Neural cell (in vitro differentiated cells): ENCODE results near the gene UPB1.

Source experiments
- CTCF ChIP-seq: fragments of 450-650 bp; IDR thresholded peaks from 2 replicates; pipeline ENCODE4 v1.5.1; 2014; ENCODE audit warnings: antibody characterized with exemption, mild to moderate bottlenecking, moderate library complexity; ENCODE audit not compliant: poor library complexity, severe bottlenecking
- EP300 ChIP-seq: fragments of 450-650 bp; conservative IDR thresholded peaks from 2 replicates; pipeline ENCODE4 v1.6.1; 2014; ENCODE audit warnings: antibody characterized with exemption, mild to moderate bottlenecking, moderate library complexity; ENCODE audit not compliant: poor library complexity, severe bottlenecking
- EZH2 ChIP-seq: fragments of 200-600, 300-800 bp; shearing (Covaris generic), sonication (generic); IDR thresholded peaks from 2 replicates; pipeline ENCODE4 v1.6.1; 2014; ENCODE audit warnings: antibody characterized with exemption, low read length, borderline replicate concordance, mild to moderate bottlenecking; ENCODE audit not compliant: insufficient read depth, poor library complexity, severe bottlenecking
- REST ChIP-seq: IDR thresholded peaks from 2 replicates; pipeline ENCODE4 v1.6.1; 2012; ENCODE audit warnings: borderline replicate concordance
- SMC3 ChIP-seq: fragments of 450-650 bp; conservative IDR thresholded peaks from 2 replicates; pipeline ENCODE4 v1.6.1; 2014; ENCODE audit warnings: antibody characterized with exemption, mild to moderate bottlenecking, moderate library complexity; ENCODE audit not compliant: poor library complexity

GRCh38 chr22:24497841-24498258 is 2.7 kb downstream of the UPB1 start:
- TF ChIP-seq REST (no peak), CTCF (no peak), EP300 (no peak), EZH2 (no peak), SMC3 (no peak)
